ENCODE results near the gene KMT2A. TPM values are rescaled to one million over a fixed set of nuclear protein-coding genes. Genes with fewer than 3 reads are reported as not detected.

KMT2A gene
- polyA plus RNA-seq, 1 donor from 2014 or later, result 16.7 TPM

GRCh38 chr11:118552341-118552740 lies 116.0 kb downstream of the KMT2A start:
- TF ChIP-seq RAD21 (conservative IDR thresholded peaks at IDR 0.05), result no peak
- TF ChIP-seq MXI1 (conservative IDR thresholded peaks at IDR 0.05; ENCODE audit: poor library complexity, severe bottlenecking), result no peak
- TF ChIP-seq SMC3 (conservative IDR thresholded peaks at IDR 0.05; ENCODE audit: poor library complexity), result no peak
- no peak for TF ChIP-seq REST (IDR thresholded peaks at IDR 0.05; ENCODE audit: borderline replicate concordance)
- TF ChIP-seq POLR2AphosphoS5 (IDR thresholded peaks at IDR 0.05), result no peak
- TF ChIP-seq EZH2 (IDR thresholded peaks at IDR 0.05; ENCODE audit: borderline replicate concordance, insufficient read depth, low read length, poor library complexity, severe bottlenecking), result no peak
- H4K20me1 ChIP-seq (ENCODE audit: insufficient read depth), result no peaks in the 10 kb centered on the region
- H3K79me2 ChIP-seq (replicated peaks; ENCODE audit: insufficient read depth, low read length), result no peaks in the 10 kb centered on the region
- no peak overlapping the region for H3K4me3 ChIP-seq (ENCODE audit: low read length)
- no peaks in the 10 kb centered on the region for H3K9me3 ChIP-seq (ENCODE audit: low read length)
- H3F3A ChIP-seq (ENCODE audit: insufficient read depth, low read length, poor library complexity, severe bottlenecking), result no peaks in the 10 kb centered on the region
- H3K9me2 ChIP-seq (ENCODE audit: insufficient read depth, low read length), result no peaks in the 10 kb centered on the region
- no peak overlapping the region for H2AFZ ChIP-seq (ENCODE audit: low read depth, low read length)
- H3K36me3 ChIP-seq (ENCODE audit: insufficient read depth, low read length), result peaks cover 5% of the 10 kb centered on the region
- H3K27me3 ChIP-seq (ENCODE audit: insufficient read depth, low read depth, low read length), result no peaks in the 10 kb centered on the region
- no peak overlapping the region for H3K4me2 ChIP-seq (ENCODE audit: low read length)
- H3K27ac ChIP-seq (ENCODE audit: low read length), result no peak overlapping the region
- no peak overlapping the region for H3K9ac ChIP-seq (ENCODE audit: low read length)

- Histone ChIP-seq H3K36me3 (ENCODE audit: insufficient read depth, low read length) (no peaks in the 10 kb centered on the region), H3K27ac (ENCODE audit: low read length) (no peak overlapping the region), H3K79me2 (replicated peaks; ENCODE audit: insufficient read depth, low read length) (no peaks in the 10 kb centered on the region), H4K20me1 (ENCODE audit: insufficient read depth) (no peaks in the 10 kb centered on the region), H3K9ac (ENCODE audit: low read length) (no peak overlapping the region), H3K27me3 (ENCODE audit: insufficient read depth, low read depth, low read length) (no peaks in the 10 kb centered on the region), H3K4me2 (ENCODE audit: low read length) (no peak overlapping the region), H3K9me3 (ENCODE audit: low read length) (no peaks in the 10 kb centered on the region), H3K4me3 (ENCODE audit: low read length) (no peak overlapping the region), H3F3A (ENCODE audit: insufficient read depth, low read length, poor library complexity, severe bottlenecking) (no peaks in the 10 kb centered on the region), H3K9me2 (ENCODE audit: insufficient read depth, low read length) (no peaks in the 10 kb centered on the region), H2AFZ (ENCODE audit: low read depth, low read length) (no peak overlapping the region)
- TF ChIP-seq SMC3 (conservative IDR thresholded peaks at IDR 0.05; ENCODE audit: poor library complexity) (no peak), RAD21 (conservative IDR thresholded peaks at IDR 0.05) (no peak), EP300 (conservative IDR thresholded peaks at IDR 0.05; ENCODE audit: poor library complexity, severe bottlenecking) (no peak), POLR2AphosphoS5 (IDR thresholded peaks at IDR 0.05) (no peak), REST (IDR thresholded peaks at IDR 0.05; ENCODE audit: borderline replicate concordance) (no peak), TAF1 (IDR thresholded peaks at IDR 0.05; ENCODE audit: low read depth) (no peak), EZH2 (IDR thresholded peaks at IDR 0.05; ENCODE audit: borderline replicate concordance, insufficient read depth, low read length, poor library complexity, severe bottlenecking) (no peak), MXI1 (conservative IDR thresholded peaks at IDR 0.05; ENCODE audit: poor library complexity, severe bottlenecking) (no peak)
- TF ChIP-seq, protein P1, sequence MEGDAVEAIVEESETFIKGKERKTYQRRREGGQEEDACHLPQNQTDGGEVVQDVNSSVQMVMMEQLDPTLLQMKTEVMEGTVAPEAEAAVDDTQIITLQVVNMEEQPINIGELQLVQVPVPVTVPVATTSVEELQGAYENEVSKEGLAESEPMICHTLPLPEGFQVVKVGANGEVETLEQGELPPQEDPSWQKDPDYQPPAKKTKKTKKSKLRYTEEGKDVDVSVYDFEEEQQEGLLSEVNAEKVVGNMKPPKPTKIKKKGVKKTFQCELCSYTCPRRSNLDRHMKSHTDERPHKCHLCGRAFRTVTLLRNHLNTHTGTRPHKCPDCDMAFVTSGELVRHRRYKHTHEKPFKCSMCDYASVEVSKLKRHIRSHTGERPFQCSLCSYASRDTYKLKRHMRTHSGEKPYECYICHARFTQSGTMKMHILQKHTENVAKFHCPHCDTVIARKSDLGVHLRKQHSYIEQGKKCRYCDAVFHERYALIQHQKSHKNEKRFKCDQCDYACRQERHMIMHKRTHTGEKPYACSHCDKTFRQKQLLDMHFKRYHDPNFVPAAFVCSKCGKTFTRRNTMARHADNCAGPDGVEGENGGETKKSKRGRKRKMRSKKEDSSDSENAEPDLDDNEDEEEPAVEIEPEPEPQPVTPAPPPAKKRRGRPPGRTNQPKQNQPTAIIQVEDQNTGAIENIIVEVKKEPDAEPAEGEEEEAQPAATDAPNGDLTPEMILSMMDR (IDR thresholded peaks at IDR 0.05; ENCODE audit: poor library complexity, severe bottlenecking), result no peak
These were observed 124.5 kb downstream of the KMT2A start for GRCh38 chr11:118560806-118561205.

All from neural cell (in vitro differentiated cells).